HPDE6-E6E7 (cell line): ENCODE results near the gene WDHD1.
A peak's percentile ranks its signal among the peaks of the same experiment; 100 is the strongest.
"Not testable (repeated sequence)": the region's sequence is repeated elsewhere in the genome, so short reads cannot be mapped to it uniquely, and the experiment has no call there.

ENCODE experiments used
- DNase-seq: peaks from one replicate; pipeline ENCODE4 v3.0.0; 2011; ENCODE audit warnings: missing footprints; ENCODE audit errors: extremely low spot score

WDHD1 gene

GRCh38 chr14:55026793-55027561, at the start of gene WDHD1, which contains the start of gene SOCS4:
Gene WDHD1 (minus strand): TSS chr14:55027099. CDS start chr14:55026787, 312 bp downstream.
Gene SOCS4 (plus strand): TSS chr14:55027236. CDS start chr14:55043042, 15,806 bp downstream.
- peak; percentile 92 for DNase-seq

DNA sequence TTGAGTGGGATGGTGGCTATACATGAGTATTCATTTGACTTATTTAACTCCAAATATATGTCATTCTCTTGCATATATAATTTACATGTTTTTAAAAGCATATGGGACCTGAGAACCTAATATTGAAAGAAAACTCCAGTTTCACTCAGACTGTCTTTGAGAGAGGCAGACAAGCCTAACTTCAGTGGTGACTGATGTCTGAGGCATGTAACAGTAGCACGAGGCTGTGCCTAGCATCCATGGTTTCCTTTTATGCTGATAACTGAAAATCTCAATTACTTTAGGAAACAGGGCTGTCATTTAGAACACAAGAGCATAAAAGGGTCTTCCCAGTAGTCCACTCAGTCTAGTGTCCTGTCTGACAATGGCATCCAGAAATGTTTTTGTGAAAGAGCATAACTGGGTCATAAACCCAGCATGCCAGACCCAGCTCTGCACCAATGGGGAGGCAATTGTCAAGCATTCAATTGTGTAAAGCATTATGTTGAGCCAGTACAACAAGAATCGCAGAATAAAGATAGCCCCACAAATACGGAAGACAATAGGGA, 48.8 kb upstream of the WDHD1 start:
- DNase-seq: no peak

DNA sequence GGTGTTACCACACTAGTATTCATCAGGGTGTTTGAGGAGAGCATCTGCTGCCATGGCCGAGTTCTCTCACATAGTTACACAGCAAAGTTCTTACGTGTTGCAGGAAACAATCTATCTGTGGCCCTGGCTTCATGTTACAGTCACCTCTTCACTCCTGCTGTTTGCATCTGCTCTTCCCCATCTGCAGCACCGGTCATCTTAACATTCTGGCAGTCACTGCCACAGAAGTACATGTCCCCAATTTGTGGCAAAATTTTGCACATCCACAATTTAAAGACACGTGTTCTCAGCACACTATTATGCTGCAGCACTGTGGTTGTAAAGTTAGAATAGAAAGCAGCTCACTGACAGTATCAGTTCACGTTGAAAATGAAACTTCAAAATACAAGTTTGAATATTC, 47.8 kb upstream of the WDHD1 start:
- DNase-seq: no peak

- DNase-seq: no peak
Measured at GRCh38 chr14:55073856-55074255, 47.0 kb upstream of the WDHD1 start.

DNA sequence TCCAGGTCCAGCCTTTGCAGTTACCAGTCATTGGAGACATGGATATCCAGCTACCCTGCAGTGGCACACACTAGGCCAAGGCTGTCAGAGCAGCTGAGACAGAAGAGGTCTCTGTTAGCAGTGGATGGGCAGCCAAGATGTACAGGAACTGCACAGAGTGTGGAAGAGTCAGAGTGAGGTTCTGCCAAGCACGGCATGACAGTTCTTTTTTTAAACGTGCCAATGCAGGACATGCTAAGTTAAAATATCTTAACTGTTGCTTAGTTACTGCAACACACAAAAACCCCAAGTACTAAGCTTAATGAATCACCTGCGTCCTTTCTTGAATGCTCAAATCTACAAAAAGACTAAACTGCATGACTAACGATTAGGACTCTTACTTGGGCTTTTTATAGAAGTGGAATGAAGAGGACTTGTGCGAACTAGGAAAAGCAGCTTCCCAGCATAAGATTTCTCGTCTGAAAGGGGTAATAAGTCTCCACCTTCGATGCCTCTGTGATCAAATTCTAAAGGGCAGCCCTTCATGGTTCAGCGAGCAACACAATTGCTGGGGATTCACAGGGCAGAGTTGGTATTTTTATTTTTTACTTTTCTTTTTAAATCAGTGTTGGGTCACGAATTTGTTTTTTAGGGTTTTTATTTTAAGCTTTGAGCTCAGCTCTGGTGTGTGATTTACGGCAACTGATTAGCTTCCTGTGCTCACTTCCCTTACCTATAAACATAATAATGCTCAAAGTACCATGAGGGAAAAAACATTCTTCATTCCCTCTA, 45.2 kb upstream of the WDHD1 start:
- DNase-seq: peak; percentile 82

GRCh38 chr14:55070981-55071411, 44.1 kb upstream of the WDHD1 start:
- DNase-seq: no peak

GRCh38 chr14:55066223-55066622, 39.3 kb upstream of the WDHD1 start:
- no peak for DNase-seq

DNA sequence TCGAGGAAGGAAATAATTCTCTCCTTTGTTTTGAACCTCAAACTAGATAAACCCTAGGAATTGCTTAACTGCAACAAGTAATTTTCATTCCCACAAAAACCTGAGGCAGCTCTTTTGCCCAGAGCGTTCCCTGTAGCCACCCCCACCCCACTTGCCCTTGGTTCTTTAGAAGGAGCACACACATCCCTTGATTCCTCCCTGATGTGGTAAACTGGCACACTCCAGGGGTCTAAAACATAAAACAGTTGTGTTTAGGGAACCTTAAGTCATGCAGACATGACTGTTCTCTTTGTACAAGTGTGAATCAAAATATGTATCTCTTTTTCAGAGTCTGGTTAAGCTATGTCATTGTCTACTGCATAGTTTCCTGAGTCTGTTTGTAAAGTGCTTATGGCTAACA, 38.5 kb upstream of the WDHD1 start:
- DNase-seq: no peak

- DNase-seq: not testable (repeated sequence)
Measured at GRCh38 chr14:55064896-55065295, 38.0 kb upstream of the WDHD1 start.

DNA sequence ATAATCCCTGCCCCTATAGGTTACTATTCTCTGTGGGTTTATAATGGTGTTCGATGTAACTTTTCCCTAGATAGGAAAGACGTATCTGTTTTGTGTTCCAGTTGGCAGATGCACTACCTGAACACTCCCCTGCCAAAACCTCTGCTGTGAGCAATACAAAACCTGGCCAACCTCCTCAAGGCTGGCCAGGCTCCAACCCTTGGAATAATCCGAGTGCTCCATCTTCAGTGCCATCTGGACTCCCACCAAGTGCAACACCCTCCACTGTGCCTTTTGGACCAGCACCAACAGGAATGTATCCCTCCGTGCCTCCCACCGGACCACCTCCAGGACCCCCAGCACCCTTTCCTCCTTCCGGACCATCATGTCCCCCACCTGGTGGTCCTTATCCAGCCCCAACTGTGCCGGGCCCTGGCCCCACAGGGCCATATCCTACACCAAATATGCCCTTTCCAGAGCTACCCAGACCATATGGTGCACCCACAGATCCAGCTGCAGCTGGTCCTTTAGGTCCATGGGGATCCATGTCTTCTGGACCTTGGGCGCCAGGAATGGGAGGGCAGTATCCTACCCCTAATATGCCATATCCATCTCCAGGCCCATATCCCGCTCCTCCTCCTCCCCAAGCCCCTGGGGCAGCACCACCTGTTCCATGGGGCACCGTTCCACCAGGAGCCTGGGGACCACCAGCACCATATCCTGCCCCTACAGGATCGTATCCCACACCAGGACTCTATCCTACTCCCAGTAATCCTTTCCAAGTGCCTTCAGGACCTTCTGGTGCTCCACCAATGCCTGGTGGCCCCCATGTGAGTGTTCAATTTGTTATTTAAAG, 35.8 kb upstream of the WDHD1 start:
- DNase-seq: no peak

GRCh38 chr14:55059333-55059732, 32.4 kb upstream of the WDHD1 start:
- no peak for DNase-seq

- DNase-seq: no peak
Measured at GRCh38 chr14:55057919-55058318, 31.0 kb upstream of the WDHD1 start.

DNA sequence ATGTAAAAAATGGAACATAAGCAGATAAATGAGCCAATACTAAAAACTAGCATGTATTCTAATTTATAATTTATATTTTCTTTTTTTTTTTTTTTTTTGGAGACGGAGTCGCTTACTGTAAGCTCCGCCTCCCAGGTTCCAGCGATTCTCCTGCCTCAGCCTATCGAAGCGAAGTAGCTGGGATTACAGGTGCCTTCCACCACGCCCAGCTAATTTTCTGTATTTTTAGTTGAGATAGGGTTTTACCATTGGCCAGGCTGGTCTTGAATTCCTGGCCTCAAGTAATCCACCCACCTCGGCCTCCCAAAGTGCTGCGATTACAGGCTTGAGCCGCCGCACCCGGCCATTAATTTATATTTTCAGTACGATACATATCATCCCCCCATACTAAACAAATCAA, 27.2 kb upstream of the WDHD1 start:
- DNase-seq: no peak

GRCh38 chr14:55053500-55053899, 26.6 kb upstream of the WDHD1 start:
- DNase-seq: no peak

DNA sequence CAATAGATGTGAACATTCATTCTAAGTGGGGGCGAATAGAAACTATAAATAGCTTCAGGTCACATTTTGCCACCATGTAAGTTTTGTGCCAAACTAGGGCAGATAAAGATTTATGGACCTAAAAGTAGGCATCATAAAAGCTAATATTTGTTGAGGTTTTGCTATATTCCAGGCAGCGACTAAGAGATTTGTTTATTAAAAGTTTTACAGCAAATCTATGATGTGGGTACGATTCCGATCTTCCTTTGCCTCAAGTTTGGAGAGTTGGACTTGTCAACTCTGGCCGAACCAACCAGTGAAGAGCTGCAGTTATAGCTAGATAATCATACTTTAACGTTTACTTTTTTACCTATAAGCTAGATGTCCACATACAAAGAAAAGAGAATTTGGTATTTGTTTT, 26.1 kb upstream of the WDHD1 start:
- no peak for DNase-seq

GRCh38 chr14:55052269-55052930, 25.5 kb upstream of the WDHD1 start:
- DNase-seq: no peak

DNA sequence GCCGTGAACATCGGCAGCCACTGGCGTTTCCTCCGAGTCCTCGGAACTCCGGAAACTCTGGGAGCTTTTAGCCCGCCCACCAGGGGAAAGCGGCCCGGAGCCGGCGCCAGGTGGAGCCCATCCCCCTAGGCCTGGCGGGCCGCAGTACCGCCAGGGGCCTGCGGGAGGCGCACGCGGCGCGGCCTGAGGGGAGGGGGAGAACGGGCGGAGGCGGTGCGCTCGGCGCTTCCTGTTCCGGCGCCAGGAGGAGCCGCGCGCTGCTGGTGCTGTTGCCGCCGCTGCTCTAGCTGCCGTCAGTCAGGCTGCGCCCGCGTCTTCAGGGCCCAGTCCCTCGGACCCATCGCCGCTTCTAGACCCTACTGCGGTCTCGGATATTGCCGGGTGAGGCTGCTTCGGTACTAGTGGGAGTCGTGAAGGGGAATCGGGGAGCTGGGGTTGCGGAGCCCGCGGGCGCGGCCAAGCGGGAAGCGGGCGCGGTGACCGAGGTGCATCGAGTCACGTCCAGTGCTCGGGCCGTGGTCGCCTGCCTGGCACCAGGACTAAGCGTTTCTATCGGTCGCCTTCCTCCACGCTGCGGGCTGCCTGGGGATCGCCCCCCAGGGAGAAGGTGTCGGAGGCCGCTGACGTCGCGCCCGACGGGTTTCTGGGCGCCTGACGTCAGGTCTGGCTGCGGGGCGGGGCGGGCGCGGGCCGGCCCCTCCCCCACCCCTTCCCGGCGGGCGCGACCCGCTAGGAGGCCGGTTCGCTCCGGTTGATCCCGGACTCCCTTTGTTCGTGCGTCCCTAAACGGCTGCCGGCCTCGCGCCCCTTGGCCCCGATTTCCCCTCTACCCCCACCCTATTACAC, 24.7 kb upstream of the WDHD1 start, which contains the start of gene MAPK1IP1L:
MAPK1IP1L (plus strand) TSS at position 225 of the 846 bp plus-strand sequence. CDS start 10,037 bp downstream, outside the sequence.
- DNase-seq: peak; percentile 90

- DNase-seq: no peak
Measured at GRCh38 chr14:55051165-55051422, 24.2 kb upstream of the WDHD1 start.

GRCh38 chr14:55048900-55049436, 22.1 kb upstream of the WDHD1 start:
- no peak for DNase-seq
